SU-DHL-6 (cell line): Measurements from ENCODE around the gene PLPP7.
"Not testable (repeated sequence)": the region's sequence is repeated elsewhere in the genome, so short reads cannot be mapped to it uniquely, and the experiment has no call there.

Experiments
- H2AFZ ChIP-seq: fragments of 200-600 bp; sonication (generic); 2 replicates; pipeline ENCODE4 v1.6.1; 2014; ENCODE audit warnings: low read depth, mild to moderate bottlenecking, moderate library complexity, mixed read lengths, antibody characterized with exemption, low read length; ENCODE audit not compliant: severe bottlenecking
- H3F3A ChIP-seq: fragments of 200-600 bp; shearing (Covaris generic); 2 replicates; pipeline ENCODE4 v1.6.0; 2016; ENCODE audit warnings: antibody characterized with exemption, mild to moderate bottlenecking; ENCODE audit not compliant: insufficient read depth
- H3K27ac ChIP-seq: fragments of 200-600 bp; sonication (generic); 2 replicates; pipeline ENCODE4 v1.5.1; 2016; ENCODE audit warnings: low read depth, mild to moderate bottlenecking, low read length, moderate library complexity, mixed read lengths
- H3K27me3 ChIP-seq: fragments of 200-600 bp; sonication (generic), shearing (Covaris generic); 2 replicates; pipeline ENCODE4 v1.6.0; 2014; ENCODE audit warnings: mild to moderate bottlenecking, low read length
- H3K36me3 ChIP-seq: fragments of 200-600 bp; sonication (generic); 2 replicates; pipeline ENCODE4 v1.6.1; 2014; ENCODE audit warnings: mild to moderate bottlenecking, low read length, mixed read lengths
- H3K4me2 ChIP-seq: fragments of 300-600, 200-600 bp; shearing (Covaris generic), sonication (generic); 2 replicates; pipeline ENCODE4 v1.6.0; 2014; ENCODE audit warnings: low read length, low read depth, mild to moderate bottlenecking; ENCODE audit not compliant: poor library complexity, severe bottlenecking
- H3K4me3 ChIP-seq: fragments of 200-600 bp; sonication (generic); 2 replicates; pipeline ENCODE4 v1.5.1; 2014; ENCODE audit warnings: antibody characterized with exemption, low read length, mild to moderate bottlenecking, mixed read lengths; ENCODE audit not compliant: insufficient read depth, poor library complexity, severe bottlenecking
- H3K79me2 ChIP-seq: fragments of 200-600 bp; sonication (generic); 2 replicates; pipeline ENCODE4 v1.6.1; 2014; ENCODE audit warnings: mild to moderate bottlenecking, low read length, moderate library complexity; ENCODE audit not compliant: insufficient read depth
- H3K9ac ChIP-seq: fragments of 200-600 bp; sonication (generic); 2 replicates; pipeline ENCODE4 v1.7.0; 2014; ENCODE audit warnings: mild to moderate bottlenecking, low read length
- H3K9me2 ChIP-seq: fragments of 200-600 bp; sonication (generic); replicated peaks from 2 replicates; pipeline ENCODE4 v1.6.1; 2014; ENCODE audit warnings: low read length; ENCODE audit not compliant: insufficient read depth
- H3K9me3 ChIP-seq: fragments of 200-600 bp; sonication (generic); 2 replicates; pipeline ENCODE4 v1.6.1; 2014; ENCODE audit warnings: low read length, mixed read lengths; ENCODE audit not compliant: insufficient read depth
- H4K20me1 ChIP-seq: fragments of 200-600 bp; sonication (generic); 2 replicates; pipeline ENCODE4 v1.6.1; 2014; ENCODE audit warnings: low read depth, mild to moderate bottlenecking, antibody characterized with exemption, low read length, moderate library complexity, mixed read lengths
- EZH2phosphoT487 ChIP-seq: fragments of 200-600 bp; sonication (generic), shearing (Covaris generic); conservative IDR thresholded peaks from 2 replicates; pipeline ENCODE4 v1.6.1; 2018; ENCODE audit warnings: mild to moderate bottlenecking, antibody characterized with exemption, low read length, moderate library complexity, mixed read lengths
- TF ChIP-seq, protein P1 (sequence below): fragments of 200-600 bp; sonication (generic); IDR thresholded peaks from one replicate; pipeline ENCODE4 v1.5.1; 2017; ENCODE audit warnings: antibody characterized with exemption, mild to moderate bottlenecking, low read length, moderate library complexity; ENCODE audit not compliant: insufficient read depth, poor library complexity, severe bottlenecking

Gene PLPP7

DNA sequence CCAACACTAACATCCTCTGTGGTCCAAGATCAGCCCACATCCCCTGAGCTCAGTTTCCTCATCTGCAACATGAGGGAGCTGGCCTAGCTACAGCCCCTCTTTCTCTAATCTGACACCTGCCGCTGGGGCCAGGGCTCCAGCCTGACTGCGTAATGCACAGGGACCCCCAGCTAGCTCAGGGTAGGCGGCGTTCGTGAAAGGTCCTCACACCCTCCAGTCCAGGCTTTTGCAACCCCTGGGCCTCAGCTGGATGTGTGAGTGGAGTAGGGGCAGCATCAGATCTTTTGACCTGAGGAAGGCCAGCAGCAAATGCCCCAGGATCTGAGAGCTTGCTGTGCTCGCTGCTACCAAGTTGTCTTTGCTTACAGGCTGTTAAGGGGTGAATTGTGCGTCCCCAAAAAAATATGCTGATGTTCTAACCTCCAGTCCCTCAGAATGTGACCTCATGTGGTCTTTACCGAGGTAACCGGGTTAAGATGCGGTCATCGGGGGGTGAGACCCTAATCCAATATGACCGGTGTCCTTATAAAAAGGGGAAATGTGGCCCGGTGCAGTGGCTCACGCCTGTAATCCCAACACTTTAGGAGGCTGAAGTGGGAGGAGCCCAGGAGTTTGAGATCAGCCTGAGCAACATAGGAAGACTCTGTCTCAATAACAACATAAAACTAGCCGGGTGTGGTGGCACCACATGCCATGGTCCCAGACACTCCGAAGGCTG is 47.8 kb downstream of the PLPP7 start:
- H3F3A ChIP-seq: no peaks in the 10 kb centered on the region
- H3K79me2 ChIP-seq: no peaks in the 10 kb centered on the region
- TF ChIP-seq EZH2phosphoT487: no peak
- TF ChIP-seq, protein P1, sequence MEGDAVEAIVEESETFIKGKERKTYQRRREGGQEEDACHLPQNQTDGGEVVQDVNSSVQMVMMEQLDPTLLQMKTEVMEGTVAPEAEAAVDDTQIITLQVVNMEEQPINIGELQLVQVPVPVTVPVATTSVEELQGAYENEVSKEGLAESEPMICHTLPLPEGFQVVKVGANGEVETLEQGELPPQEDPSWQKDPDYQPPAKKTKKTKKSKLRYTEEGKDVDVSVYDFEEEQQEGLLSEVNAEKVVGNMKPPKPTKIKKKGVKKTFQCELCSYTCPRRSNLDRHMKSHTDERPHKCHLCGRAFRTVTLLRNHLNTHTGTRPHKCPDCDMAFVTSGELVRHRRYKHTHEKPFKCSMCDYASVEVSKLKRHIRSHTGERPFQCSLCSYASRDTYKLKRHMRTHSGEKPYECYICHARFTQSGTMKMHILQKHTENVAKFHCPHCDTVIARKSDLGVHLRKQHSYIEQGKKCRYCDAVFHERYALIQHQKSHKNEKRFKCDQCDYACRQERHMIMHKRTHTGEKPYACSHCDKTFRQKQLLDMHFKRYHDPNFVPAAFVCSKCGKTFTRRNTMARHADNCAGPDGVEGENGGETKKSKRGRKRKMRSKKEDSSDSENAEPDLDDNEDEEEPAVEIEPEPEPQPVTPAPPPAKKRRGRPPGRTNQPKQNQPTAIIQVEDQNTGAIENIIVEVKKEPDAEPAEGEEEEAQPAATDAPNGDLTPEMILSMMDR: no peak
- H3K27me3 ChIP-seq: no peaks in the 10 kb centered on the region
- no peak overlapping the region for H2AFZ ChIP-seq
- H3K9me2 ChIP-seq: no peaks in the 10 kb centered on the region
- no peak overlapping the region for H3K4me3 ChIP-seq
- no peak overlapping the region for H3K4me2 ChIP-seq
- no peak overlapping the region for H3K9ac ChIP-seq
- H3K36me3 ChIP-seq: no peaks in the 10 kb centered on the region
- no peaks in the 10 kb centered on the region for H4K20me1 ChIP-seq
- no peaks in the 10 kb centered on the region for H3K9me3 ChIP-seq
- H3K27ac ChIP-seq: no peak overlapping the region

DNA sequence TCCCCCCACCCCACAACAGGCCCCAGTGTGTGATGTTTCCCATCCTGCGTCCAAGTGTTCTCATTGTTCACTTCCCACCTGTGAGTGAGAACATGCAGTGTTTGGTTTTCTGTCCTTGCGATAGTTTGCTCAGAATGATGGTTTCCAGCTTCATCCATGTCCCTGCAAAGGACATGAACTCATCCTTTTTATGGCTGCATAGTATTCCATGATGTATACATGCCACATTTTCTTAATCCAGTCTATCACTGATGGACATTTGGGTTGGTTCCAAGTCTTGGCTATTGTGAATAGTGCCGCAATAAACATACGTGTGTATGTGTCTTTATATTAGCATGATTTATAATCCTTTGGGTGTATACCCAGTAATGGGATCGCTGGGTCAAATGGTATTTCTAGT is 49.7 kb downstream of the PLPP7 start:
- H3K4me2 ChIP-seq, H3K36me3 ChIP-seq, H3K9me3 ChIP-seq, H3K79me2 ChIP-seq, H2AFZ ChIP-seq, H3K9ac ChIP-seq, H3K9me2 ChIP-seq, H4K20me1 ChIP-seq, H3K4me3 ChIP-seq, H3K27ac ChIP-seq, H3F3A ChIP-seq, H3K27me3 ChIP-seq: not testable (repeated sequence)

DNA sequence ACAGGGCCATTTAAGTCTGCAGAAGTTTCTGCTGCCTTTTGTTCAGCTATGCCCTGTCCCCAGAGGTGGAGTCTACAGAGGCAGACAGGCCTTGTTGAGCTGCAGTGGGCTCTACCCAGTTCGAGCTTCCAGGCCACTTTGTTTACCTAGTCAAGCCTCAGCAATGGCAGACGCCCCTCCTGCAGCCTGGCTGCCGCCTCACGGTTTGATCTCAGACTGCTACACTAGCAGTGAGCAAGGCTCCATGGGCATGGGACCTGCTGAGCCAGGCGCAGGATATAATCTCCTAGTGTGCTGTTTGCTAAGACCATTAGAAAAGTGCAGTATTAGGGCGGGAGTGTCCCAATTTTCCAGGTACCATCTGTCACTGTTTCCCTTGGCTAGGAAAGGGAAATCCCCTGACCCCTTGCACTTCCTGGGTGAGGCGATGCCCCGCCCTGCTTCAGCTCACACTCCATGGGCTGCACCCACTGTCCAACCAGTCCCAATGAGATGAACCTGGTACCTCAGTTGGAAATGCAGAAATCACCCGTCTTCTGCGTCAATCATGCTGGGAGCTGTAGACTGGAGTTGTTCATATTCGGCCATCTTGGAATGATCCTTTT is 55.5 kb downstream of the PLPP7 start:
- not testable (repeated sequence) for H3K4me3 ChIP-seq, H3K27me3 ChIP-seq, H3F3A ChIP-seq, H3K4me2 ChIP-seq, H3K79me2 ChIP-seq, H4K20me1 ChIP-seq, H3K27ac ChIP-seq, H3K9me3 ChIP-seq, H2AFZ ChIP-seq, H3K36me3 ChIP-seq, H3K9me2 ChIP-seq, H3K9ac ChIP-seq

DNA sequence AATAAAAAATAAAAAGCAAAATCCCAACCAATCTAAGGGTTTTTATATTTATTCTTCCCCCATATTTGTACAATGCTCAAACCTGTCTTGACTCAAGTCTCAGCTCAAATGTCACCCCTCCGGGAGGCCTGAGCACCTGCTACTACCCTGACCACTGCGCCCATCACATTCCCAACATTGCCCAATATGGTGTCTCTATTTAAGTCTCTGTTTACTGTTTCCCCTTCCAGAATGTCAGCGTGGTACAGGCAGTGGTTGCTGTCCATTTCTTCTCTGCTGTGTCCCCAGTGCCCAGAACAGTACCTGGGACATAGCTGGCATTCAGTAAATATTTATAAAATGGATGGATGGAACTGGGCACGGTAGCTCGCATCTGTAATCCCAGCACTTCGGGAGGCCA is 57.0 kb downstream of the PLPP7 start:
- Histone ChIP-seq H3K9me3 (no peaks in the 10 kb centered on the region), H3K36me3 (no peaks in the 10 kb centered on the region), H3F3A (no peaks in the 10 kb centered on the region), H3K4me2 (no peak overlapping the region), H3K4me3 (no peak overlapping the region), H3K79me2 (no peaks in the 10 kb centered on the region), H4K20me1 (no peaks in the 10 kb centered on the region), H3K27ac (no peak overlapping the region), H3K9me2 (no peaks in the 10 kb centered on the region), H2AFZ (no peak overlapping the region), H3K27me3 (no peaks in the 10 kb centered on the region), H3K9ac (no peak overlapping the region)
- TF ChIP-seq, protein P1: no peak
- no peak for TF ChIP-seq EZH2phosphoT487
